ENCODE measurements around the gene CCDC97. TPM values are rescaled to one million over a fixed set of nuclear protein-coding genes. Genes with fewer than 3 reads are reported as not detected.

CCDC97 gene
- total and polyA plus RNA-seq, 2 donors = 10.8 to 15.4 TPM

DNA sequence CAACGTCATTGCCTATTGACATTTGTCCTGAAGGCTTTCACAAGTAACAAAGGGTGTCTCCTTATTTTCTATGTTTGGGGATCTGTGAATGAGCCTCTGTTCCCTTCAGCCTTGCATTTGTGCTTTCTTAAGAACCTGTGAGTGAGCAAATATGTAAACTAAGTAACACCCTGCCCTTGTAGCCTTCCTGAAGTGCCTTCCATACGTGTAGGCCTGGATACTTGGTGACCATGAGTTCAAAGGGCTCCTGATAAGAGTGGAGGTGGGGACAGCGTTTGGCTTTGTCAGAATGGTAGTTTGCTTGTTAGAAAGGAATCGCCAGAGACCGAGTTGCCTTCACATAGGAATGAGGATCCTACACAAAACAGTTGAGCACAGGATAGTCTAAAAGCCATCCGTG, 14.5 kb upstream of the CCDC97 start:
- Histone ChIP-seq H3K9me3 (ENCODE audit: control insufficient read depth in 2 of 2, insufficient read depth in 1 of 2, low read length in 1 of 2) (no peaks in the 10 kb centered on the region), H3K4me1 (ENCODE audit: control insufficient read depth in 2 of 2, insufficient read depth in 2 of 2, low read length in 2 of 2) (peaks cover 5 to 17% of the 10 kb centered on the region in 2 donors)
- no peak for DNase-seq (ENCODE audit: low read depth in 6 of 9, low spot score in 9 of 9)

DNA sequence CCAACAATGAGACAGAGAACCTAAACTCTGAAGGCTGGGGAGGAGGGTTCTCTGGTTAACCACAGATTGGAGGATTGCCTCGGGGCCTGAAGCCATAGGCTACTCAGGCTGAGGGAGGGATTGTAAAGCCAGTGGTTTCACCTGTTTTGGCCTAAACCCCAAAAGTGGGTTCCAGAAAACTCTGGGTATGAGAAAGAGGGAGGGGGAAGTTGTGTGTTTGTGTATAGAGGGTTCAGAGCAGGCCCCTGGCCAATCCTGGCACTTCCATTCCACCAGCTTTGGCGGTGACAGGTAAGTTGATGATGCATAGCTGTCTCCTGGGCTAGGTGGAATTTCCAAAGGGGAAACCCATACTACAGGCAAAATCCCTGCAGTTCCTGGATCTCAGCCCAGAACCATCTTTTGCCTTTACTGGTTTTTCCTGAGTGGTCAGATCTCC, 13.5 kb upstream of the CCDC97 start:
- Histone ChIP-seq H3K36me3 (ENCODE audit: control insufficient read depth in 2 of 2, insufficient read depth in 2 of 2, low read length in 1 of 2) (peaks cover 92 to 99% of the 10 kb centered on the region in 2 donors), H3K27me3 (ENCODE audit: control insufficient read depth in 2 of 2, insufficient read depth in 1 of 2, low read length in 1 of 2) (no peaks in the 10 kb centered on the region), H3K27ac (ENCODE audit: low read depth in 1 of 2, low read length in 1 of 2) (peak overlapping the region in 1 of 2 donors; percentile 56), H3K9me3 (ENCODE audit: control insufficient read depth in 2 of 2, insufficient read depth in 1 of 2, low read length in 1 of 2) (no peaks in the 10 kb centered on the region), H3K4me1 (ENCODE audit: control insufficient read depth in 2 of 2, insufficient read depth in 2 of 2, low read length in 2 of 2) (peaks cover 5 to 17% of the 10 kb centered on the region in 2 donors), H3K4me3 (ENCODE audit: low read length in 2 of 2) (no peak overlapping the region)
- WGBS = 66% methylated on average over 2 of the region's 2 CpGs
- DNase-seq (ENCODE audit: low read depth in 6 of 9, low spot score in 9 of 9) = peak in 1 of 9 donors; percentile 20

More for the DNA sequence above, 14.5 kb upstream of the CCDC97 start:
- Histone ChIP-seq H3K4me3 (ENCODE audit: low read length in 2 of 2) (no peak overlapping the region), H3K36me3 (ENCODE audit: control insufficient read depth in 2 of 2, insufficient read depth in 2 of 2, low read length in 1 of 2) (peaks cover 94 to 97% of the 10 kb centered on the region in 2 donors), H3K27me3 (ENCODE audit: control insufficient read depth in 2 of 2, insufficient read depth in 1 of 2, low read length in 1 of 2) (no peaks in the 10 kb centered on the region), H3K27ac (ENCODE audit: low read depth in 1 of 2, low read length in 1 of 2) (no peak overlapping the region)
- WGBS = 97% methylated on average over 6 of the region's 6 CpGs

DNA sequence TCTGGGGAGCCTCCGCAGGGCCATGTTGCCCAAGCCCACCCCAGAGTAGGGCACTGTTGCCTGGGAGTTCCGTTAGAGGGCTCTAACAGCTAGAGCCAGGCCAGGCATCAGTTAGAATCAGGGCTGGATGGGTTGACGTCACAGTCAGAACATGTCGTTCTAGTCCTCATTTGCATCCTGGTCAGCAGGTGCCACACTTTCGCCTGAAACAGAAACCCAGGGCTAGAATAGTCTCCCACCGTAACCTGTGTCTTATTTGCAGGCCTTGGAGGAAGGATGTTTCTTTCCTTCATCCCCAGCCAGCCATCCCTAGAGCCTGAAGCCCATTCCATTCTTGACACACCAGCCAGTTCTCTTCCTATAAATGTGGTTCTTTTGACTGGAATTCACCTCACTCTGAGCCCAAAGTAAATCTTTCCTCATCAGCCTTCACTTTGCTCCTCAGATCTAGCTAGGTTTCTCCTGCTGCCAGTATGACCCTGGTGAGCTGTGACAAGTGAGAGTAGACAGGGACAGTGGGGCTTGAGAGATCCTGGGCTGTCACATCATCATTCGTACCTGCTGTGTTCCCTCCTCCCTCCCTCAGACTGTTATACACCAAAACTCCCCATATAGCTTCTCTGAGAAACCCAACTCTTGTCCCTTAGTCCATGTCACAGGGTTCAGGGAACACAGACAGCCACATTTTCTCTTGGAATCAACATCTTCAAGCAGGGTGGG, 12.2 kb upstream of the CCDC97 start:
- peaks cover 5 to 25% of the 10 kb centered on the region in 2 donors for H3K4me1 ChIP-seq (ENCODE audit: control insufficient read depth in 2 of 2, insufficient read depth in 2 of 2, low read length in 2 of 2)
- no peak for DNase-seq (ENCODE audit: low read depth in 6 of 9, low spot score in 9 of 9)
- H3K9me3 ChIP-seq (ENCODE audit: control insufficient read depth in 2 of 2, insufficient read depth in 1 of 2, low read length in 1 of 2) = no peaks in the 10 kb centered on the region
- H3K27me3 ChIP-seq (ENCODE audit: control insufficient read depth in 2 of 2, insufficient read depth in 1 of 2, low read length in 1 of 2) = no peaks in the 10 kb centered on the region
- no peak overlapping the region for H3K4me3 ChIP-seq (ENCODE audit: low read length in 2 of 2)
- peak overlapping the region; percentile 1 to 63 for H3K27ac ChIP-seq (ENCODE audit: low read depth in 1 of 2, low read length in 1 of 2)
- H3K36me3 ChIP-seq (ENCODE audit: control insufficient read depth in 2 of 2, insufficient read depth in 2 of 2, low read length in 1 of 2) = peaks cover 92 to 96% of the 10 kb centered on the region in 2 donors
- WGBS = 93% methylated on average over 7 of the region's 7 CpGs

DNA sequence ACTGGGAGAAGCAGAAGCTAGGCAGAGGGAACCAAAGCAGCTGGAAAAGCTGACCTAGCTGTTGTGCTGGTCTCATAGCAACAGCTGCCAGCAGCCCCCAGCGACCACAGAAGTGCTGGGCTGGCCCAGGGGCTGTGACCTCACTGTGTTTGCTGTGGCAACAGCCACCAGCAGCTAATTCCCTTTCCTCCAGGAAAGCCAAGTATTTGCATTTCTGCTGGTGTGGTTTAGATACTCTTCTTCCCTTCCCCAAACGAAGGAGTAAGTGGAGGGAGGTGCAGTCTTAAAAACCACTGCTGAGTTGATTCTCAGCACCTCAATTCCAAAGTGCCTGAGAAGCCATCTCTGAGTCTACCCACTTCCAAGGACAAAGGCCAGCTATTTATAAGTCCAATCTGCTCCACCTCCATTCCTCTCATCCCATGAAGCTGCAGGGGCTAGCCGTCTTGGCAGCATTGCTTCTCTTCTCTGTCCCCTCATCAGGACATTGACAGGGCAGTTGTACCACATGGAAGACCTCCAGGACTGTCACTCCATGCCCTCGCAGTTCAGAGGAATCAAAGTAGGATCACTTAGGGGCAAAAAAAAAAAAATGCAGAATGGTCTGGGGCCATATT, 11.5 kb upstream of the CCDC97 start:
- 46% methylated on average over 4 of the region's 4 CpGs for WGBS
- no peak for DNase-seq (ENCODE audit: low read depth in 6 of 9, low spot score in 9 of 9)
- Histone ChIP-seq H3K4me1 (ENCODE audit: control insufficient read depth in 2 of 2, insufficient read depth in 2 of 2, low read length in 2 of 2) (peaks cover 5 to 29% of the 10 kb centered on the region in 2 donors), H3K9me3 (ENCODE audit: control insufficient read depth in 2 of 2, insufficient read depth in 1 of 2, low read length in 1 of 2) (no peaks in the 10 kb centered on the region), H3K36me3 (ENCODE audit: control insufficient read depth in 2 of 2, insufficient read depth in 2 of 2, low read length in 1 of 2) (peaks cover 94 to 96% of the 10 kb centered on the region in 2 donors), H3K27me3 (ENCODE audit: control insufficient read depth in 2 of 2, insufficient read depth in 1 of 2, low read length in 1 of 2) (no peaks in the 10 kb centered on the region), H3K4me3 (ENCODE audit: low read length in 2 of 2) (no peak overlapping the region), H3K27ac (ENCODE audit: low read depth in 1 of 2, low read length in 1 of 2) (peak overlapping the region in 1 of 2 donors; percentile 3)

DNA sequence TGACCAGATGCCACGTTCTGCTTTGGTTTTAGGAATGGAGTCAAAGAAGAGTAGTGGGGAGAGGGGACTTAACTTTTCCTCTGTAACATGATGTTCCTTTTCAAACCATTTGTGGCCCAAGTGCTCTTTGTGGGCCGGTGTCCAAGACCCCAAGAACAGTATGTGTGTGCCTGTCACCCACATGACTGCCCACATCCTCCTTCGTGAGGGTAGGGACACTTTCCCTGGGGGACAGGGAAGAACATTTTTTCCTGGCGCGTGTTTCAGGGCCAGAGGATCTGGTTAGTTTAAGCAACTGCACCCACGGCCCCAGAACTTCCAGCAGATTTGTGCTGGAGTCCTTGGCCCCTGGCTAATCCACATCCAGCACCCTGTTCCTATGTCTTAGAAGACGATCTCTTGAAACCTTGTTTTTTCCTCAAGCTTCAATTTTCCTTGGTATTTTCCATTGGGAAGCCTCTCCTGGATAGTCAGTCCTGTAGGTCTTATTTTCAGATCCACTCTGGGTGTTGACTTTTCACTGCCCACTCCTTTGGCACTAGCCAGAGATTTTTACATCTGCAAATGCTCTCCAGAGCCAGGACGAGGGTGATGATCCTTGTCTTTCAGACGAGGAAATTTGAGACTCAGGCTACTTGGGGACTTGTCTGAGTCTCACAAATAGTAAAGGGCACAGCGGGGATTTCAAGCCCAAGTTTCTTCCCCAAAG, 10.8 kb upstream of the CCDC97 start:
- H3K4me3 ChIP-seq (ENCODE audit: low read length in 2 of 2) = no peak overlapping the region
- no peak for DNase-seq (ENCODE audit: low read depth in 6 of 9, low spot score in 9 of 9)
- H3K36me3 ChIP-seq (ENCODE audit: control insufficient read depth in 2 of 2, insufficient read depth in 2 of 2, low read length in 1 of 2) = peaks cover 94 to 96% of the 10 kb centered on the region in 2 donors
- WGBS = 84% methylated on average over 10 of the region's 10 CpGs
- H3K4me1 ChIP-seq (ENCODE audit: control insufficient read depth in 2 of 2, insufficient read depth in 2 of 2, low read length in 2 of 2) = peaks cover 5 to 35% of the 10 kb centered on the region in 2 donors
- no peaks in the 10 kb centered on the region for H3K9me3 ChIP-seq (ENCODE audit: control insufficient read depth in 2 of 2, insufficient read depth in 1 of 2, low read length in 1 of 2)
- no peak overlapping the region for H3K27ac ChIP-seq (ENCODE audit: low read depth in 1 of 2, low read length in 1 of 2)
- H3K27me3 ChIP-seq (ENCODE audit: control insufficient read depth in 2 of 2, insufficient read depth in 1 of 2, low read length in 1 of 2) = no peaks in the 10 kb centered on the region

DNA sequence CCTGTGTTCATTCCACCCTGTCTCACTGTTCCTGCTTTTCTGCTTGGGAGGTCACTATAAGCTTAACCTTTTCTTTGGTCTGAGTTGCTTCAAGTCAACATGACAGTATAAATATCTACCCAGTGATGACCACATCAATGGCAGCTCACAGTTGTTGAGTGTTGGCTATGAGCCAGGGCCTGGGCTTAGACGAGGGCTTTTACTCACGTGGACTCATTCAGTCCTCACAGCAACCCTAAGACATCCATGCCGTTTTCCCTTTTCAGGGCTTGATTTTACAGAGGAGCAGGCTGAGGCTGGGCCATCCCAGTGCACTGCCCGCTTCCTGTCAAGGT, 10.2 kb upstream of the CCDC97 start:
- no peaks in the 10 kb centered on the region for H3K9me3 ChIP-seq (ENCODE audit: control insufficient read depth in 2 of 2, insufficient read depth in 1 of 2, low read length in 1 of 2)
- H3K36me3 ChIP-seq (ENCODE audit: control insufficient read depth in 2 of 2, insufficient read depth in 2 of 2, low read length in 1 of 2) = peaks cover 94 to 96% of the 10 kb centered on the region in 2 donors
- H3K4me3 ChIP-seq (ENCODE audit: low read length in 2 of 2) = no peak overlapping the region
- 45% methylated on average over 4 of the region's 4 CpGs for WGBS
- no peak for DNase-seq (ENCODE audit: low read depth in 6 of 9, low spot score in 9 of 9)
- peak overlapping the region in 1 of 2 donors; percentile 15 for H3K27ac ChIP-seq (ENCODE audit: low read depth in 1 of 2, low read length in 1 of 2)
- peaks cover 5 to 40% of the 10 kb centered on the region in 2 donors for H3K4me1 ChIP-seq (ENCODE audit: control insufficient read depth in 2 of 2, insufficient read depth in 2 of 2, low read length in 2 of 2)
- no peaks in the 10 kb centered on the region for H3K27me3 ChIP-seq (ENCODE audit: control insufficient read depth in 2 of 2, insufficient read depth in 1 of 2, low read length in 1 of 2)

DNA sequence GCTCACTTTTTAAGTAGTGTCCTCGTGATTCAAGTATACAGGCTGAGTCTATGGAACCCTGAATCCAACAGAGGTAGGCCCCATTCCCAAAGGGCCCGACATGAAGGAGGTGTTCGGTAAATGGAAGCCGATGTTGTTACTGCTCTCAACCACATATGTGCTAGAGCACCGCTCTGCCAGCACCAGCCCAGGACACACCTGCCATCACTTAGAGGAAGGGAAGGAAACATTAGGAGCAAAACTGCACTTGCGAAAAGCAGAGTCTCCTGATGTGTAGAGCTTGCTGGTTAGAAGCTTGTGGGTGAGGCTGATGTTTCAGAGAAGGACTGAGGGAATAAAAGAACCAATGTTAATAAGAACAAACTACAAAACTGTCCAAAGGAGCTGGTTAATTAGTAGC, 9.4 kb upstream of the CCDC97 start:
- peaks cover 7 to 46% of the 10 kb centered on the region in 2 donors for H3K4me1 ChIP-seq (ENCODE audit: control insufficient read depth in 2 of 2, insufficient read depth in 2 of 2, low read length in 2 of 2)
- DNase-seq (ENCODE audit: low read depth in 6 of 9, low spot score in 9 of 9) = no peak
- H3K36me3 ChIP-seq (ENCODE audit: control insufficient read depth in 2 of 2, insufficient read depth in 2 of 2, low read length in 1 of 2) = peaks cover 94 to 96% of the 10 kb centered on the region in 2 donors
- H3K4me3 ChIP-seq (ENCODE audit: low read length in 2 of 2) = no peak overlapping the region
- WGBS = 63% methylated on average over 6 of the region's 6 CpGs
- no peak overlapping the region for H3K27ac ChIP-seq (ENCODE audit: low read depth in 1 of 2, low read length in 1 of 2)
- H3K9me3 ChIP-seq (ENCODE audit: control insufficient read depth in 2 of 2, insufficient read depth in 1 of 2, low read length in 1 of 2) = no peaks in the 10 kb centered on the region
- H3K27me3 ChIP-seq (ENCODE audit: control insufficient read depth in 2 of 2, insufficient read depth in 1 of 2, low read length in 1 of 2) = no peaks in the 10 kb centered on the region

DNA sequence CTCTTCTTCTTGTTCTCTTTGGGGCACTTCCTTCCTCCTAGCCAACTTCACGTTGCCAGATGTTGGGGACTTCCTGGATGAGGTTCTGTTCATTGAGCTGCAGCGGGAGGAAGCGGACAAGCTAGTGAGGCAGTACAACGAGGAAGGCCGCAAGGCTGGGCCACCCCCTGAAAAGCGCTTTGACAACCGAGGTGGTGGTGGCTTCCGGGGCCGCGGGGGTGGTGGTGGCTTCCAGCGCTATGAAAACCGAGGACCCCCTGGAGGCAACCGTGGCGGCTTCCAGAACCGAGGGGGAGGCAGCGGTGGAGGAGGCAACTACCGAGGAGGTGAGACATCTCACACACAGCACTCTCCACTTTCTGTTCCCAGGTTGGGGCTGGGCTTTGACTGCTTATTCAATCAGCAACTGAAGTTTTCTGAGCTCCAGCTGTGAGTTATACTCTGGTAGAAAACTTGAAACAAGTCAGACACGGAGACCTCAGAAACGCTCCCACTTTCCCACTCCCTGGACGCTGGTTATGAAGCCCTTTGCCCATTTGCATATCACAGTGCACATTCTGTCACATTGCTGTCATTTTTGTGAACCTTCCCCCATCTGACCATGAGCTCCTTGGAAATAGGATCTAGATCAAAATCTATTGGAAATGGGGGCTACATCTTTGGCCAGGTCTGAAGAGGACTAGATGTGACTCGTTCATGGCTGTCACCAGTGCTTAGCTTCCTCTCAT, 7.2 kb upstream of the CCDC97 start:
- Histone ChIP-seq H3K27ac (ENCODE audit: low read depth in 1 of 2, low read length in 1 of 2) (peak overlapping the region; percentile 3 to 57), H3K9me3 (ENCODE audit: control insufficient read depth in 2 of 2, insufficient read depth in 1 of 2, low read length in 1 of 2) (no peaks in the 10 kb centered on the region), H3K27me3 (ENCODE audit: control insufficient read depth in 2 of 2, insufficient read depth in 1 of 2, low read length in 1 of 2) (no peaks in the 10 kb centered on the region), H3K4me3 (ENCODE audit: low read length in 2 of 2) (no peak overlapping the region), H3K4me1 (ENCODE audit: control insufficient read depth in 2 of 2, insufficient read depth in 2 of 2, low read length in 2 of 2) (peaks cover 26 to 53% of the 10 kb centered on the region in 2 donors), H3K36me3 (ENCODE audit: control insufficient read depth in 2 of 2, insufficient read depth in 2 of 2, low read length in 1 of 2) (peaks cover 84 to 89% of the 10 kb centered on the region in 2 donors)
- peak in 2 of 9 donors; percentile 20 to 48 for DNase-seq (ENCODE audit: low read depth in 6 of 9, low spot score in 9 of 9)
- WGBS = 68% methylated on average over 21 of the region's 21 CpGs

Measured in thymus (tissue), 11 donors.